ENCODE results near the gene LCP2. TPM values are rescaled to one million over a fixed set of nuclear protein-coding genes. Genes with fewer than 3 reads are reported as not detected.

LCP2 gene
- total and polyA plus RNA-seq, 2 of the 8 experiments (the other 6 are each of a cell fraction or from before 2014, with no cell fraction given): 0.26 to 0.33 TPM

GRCh38 chr5:170333161-170333910 lies 35.8 kb upstream of the LCP2 start:
- H2AK5ac ChIP-seq (ENCODE audit: low read depth, low read length): peak overlapping the region; percentile 11; the same call in 1 of the 2 replicates
- H4K20me1 ChIP-seq (replicated peaks in 1 of 2; ENCODE audit: control insufficient read depth in 1 of 2, insufficient read depth in 2 of 2, low read length in 2 of 2): no peaks in the 10 kb centered on the region
- no peaks in the 10 kb centered on the region for H3K9me3 ChIP-seq (ENCODE audit: insufficient read depth in 2 of 2, low read depth in 1 of 2, low read length in 1 of 2)
- H3K9ac ChIP-seq (replicated peaks in 1 of 4; ENCODE audit: extremely low read depth in 1 of 4, low read depth in 3 of 4, low read length in 3 of 4): no peak overlapping the region; a peak in 1 of 7 replicates
- H3K79me1 ChIP-seq (ENCODE audit: low read depth, low read length): no peaks in the 10 kb centered on the region
- no peak overlapping the region for H2AFZ ChIP-seq (ENCODE audit: low read length)
- H2BK12ac ChIP-seq (ENCODE audit: low read depth, low read length): peak overlapping the region; percentile 89
- H2BK15ac ChIP-seq (ENCODE audit: low read length): no peak overlapping the region
- ChIA-PET POLR2A (ENCODE audit: partially characterized antibody) (interaction anchor here (0.9 to 1.4 kb wide), 2 partner anchors 55 to 96 kb away, joined by 3 read pairs; no protein-coding TSS in a partner anchor), CTCF (ENCODE audit: partially characterized antibody) (interaction anchor here (1.0 to 2.6 kb wide), 17 partner anchors 13 to 298 kb away, joined by 3 to 24 read pairs (median 5); partner anchors contain the start of gene LCP2)
- H3K4me2 ChIP-seq (ENCODE audit: insufficient read depth in 1 of 2, low read depth in 2 of 2, low read length in 2 of 2): peak overlapping the region; percentile 46 to 50; a peak in 3 of 4 replicates
- FAIRE-seq (no peak), DNase-seq (ENCODE audit: low read depth in 1 of 2, low spot score in 2 of 2) (peak in 1 of 2 experiments; percentile 67)
- peak overlapping the region; percentile 7 for H4K5ac ChIP-seq (ENCODE audit: insufficient read length, low read depth, low read length)
- peaks cover 6% of the 10 kb centered on the region; the same call in 1 of the 2 replicates for H3K23me2 ChIP-seq (ENCODE audit: low read depth, low read length)
- no peaks in the 10 kb centered on the region for H3K79me2 ChIP-seq (ENCODE audit: control insufficient read depth in 1 of 2, insufficient read depth in 2 of 2, low read length in 2 of 2)
- H4K8ac ChIP-seq (ENCODE audit: extremely low read depth, insufficient read depth, low read length): no peak overlapping the region
- TF ChIP-seq, protein P1, sequence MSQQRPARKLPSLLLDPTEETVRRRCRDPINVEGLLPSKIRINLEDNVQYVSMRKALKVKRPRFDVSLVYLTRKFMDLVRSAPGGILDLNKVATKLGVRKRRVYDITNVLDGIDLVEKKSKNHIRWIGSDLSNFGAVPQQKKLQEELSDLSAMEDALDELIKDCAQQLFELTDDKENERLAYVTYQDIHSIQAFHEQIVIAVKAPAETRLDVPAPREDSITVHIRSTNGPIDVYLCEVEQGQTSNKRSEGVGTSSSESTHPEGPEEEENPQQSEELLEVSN (IDR thresholded peaks at IDR 0.05): no peak
- 0 out of 2 replicates have a peak, but pooled peaks have one; percentile 38 for TF ChIP-seq SP1 (IDR thresholded peaks at IDR 0.05; ENCODE audit: low read depth, low read length)
- no peaks in the 10 kb centered on the region for H3K27me3 ChIP-seq (replicated peaks in 1 of 4; ENCODE audit: control insufficient read depth in 3 of 4, extremely low read depth in 1 of 4, insufficient read depth in 3 of 4, low read length in 3 of 4)
- H3K56ac ChIP-seq (replicated peaks; ENCODE audit: insufficient read length, low read depth, low read length): peak overlapping the region; percentile 32
- peak overlapping the region; percentile 98 for H2BK5ac ChIP-seq (ENCODE audit: low read depth, low read length)
- peak overlapping the region; percentile 96 for H3K18ac ChIP-seq (ENCODE audit: extremely low read depth, low read length)
- H3K14ac ChIP-seq (ENCODE audit: insufficient read length): no peak overlapping the region
- H3K36me3 ChIP-seq (ENCODE audit: control insufficient read depth in 2 of 4, insufficient read depth in 4 of 4, low read length in 3 of 4): no peaks in the 10 kb centered on the region
- 56% methylated on average over 11 of the region's 11 CpGs; no CpG with 5 or more reads in 1 of the 2 experiments for WGBS, 2 experiments (ENCODE audit: extremely low coverage in 1 of 2, insufficient coverage in 1 of 2, insufficient read length in 1 of 2, insufficient replicate concordance in 2 of 2, low coverage in 1 of 2, low lambda C conversion rate in 2 of 2, missing lambda C conversion rate in 1 of 2)
- no peak overlapping the region for H3K23ac ChIP-seq (ENCODE audit: insufficient read length)
- peaks cover 7 to 31% (median 23%) of the 10 kb centered on the region in 4 experiments for H3K4me1 ChIP-seq (replicated peaks in 1 of 4; ENCODE audit: control insufficient read depth in 3 of 4, insufficient read depth in 4 of 4, low read length in 3 of 4)
- H4K91ac ChIP-seq (replicated peaks; ENCODE audit: insufficient read length, low read length): peak overlapping the region; percentile 77
- H2BK120ac ChIP-seq (replicated peaks; ENCODE audit: low read depth, low read length): peak overlapping the region; percentile 69
- H3K4me3 ChIP-seq (ENCODE audit: extremely low read depth in 1 of 4, insufficient read depth in 2 of 4, low read depth in 3 of 4, low read length in 4 of 4): peak overlapping the region in 1 of 4 experiments; percentile 15; a peak in 2 of 8 replicates
- H2BK20ac ChIP-seq (ENCODE audit: low read length): peak overlapping the region; percentile 94
- H3K27ac ChIP-seq (ENCODE audit: low read depth, low read length): no peak overlapping the region
- H3K4ac ChIP-seq (replicated peaks; ENCODE audit: insufficient read length, low read depth, low read length): peak overlapping the region; percentile 16

All from H1 (cell line).